CD4-positive, alpha-beta T cell treated with Interleukin-15 for 1 hour (primary cell): ENCODE measurements around the gene ANKS3.

Source experiments
- DNase-seq: peaks from one replicate; pipeline ENCODE4 v3.0.0-alpha.2; 2020

ANKS3 gene, protein sequence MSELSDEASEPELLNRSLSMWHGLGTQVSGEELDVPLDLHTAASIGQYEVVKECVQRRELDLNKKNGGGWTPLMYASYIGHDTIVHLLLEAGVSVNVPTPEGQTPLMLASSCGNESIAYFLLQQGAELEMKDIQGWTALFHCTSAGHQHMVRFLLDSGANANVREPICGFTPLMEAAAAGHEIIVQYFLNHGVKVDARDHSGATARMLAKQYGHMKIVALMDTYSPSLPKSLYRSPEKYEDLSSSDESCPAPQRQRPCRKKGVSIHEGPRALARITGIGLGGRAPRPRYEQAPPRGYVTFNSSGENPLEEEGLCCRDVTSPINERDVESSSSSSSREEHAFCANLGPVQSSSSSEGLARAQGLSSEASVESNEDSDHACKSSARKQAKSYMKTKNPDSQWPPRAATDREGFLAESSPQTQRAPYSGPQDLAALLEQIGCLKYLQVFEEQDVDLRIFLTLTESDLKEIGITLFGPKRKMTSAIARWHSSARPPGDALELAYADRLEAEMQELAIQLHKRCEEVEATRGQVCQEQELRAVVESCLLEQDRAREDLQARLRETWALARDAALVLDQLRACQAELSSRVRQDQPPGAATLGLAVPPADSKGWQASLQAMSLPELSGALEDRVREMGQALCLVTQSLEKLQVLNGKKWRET

DNA sequence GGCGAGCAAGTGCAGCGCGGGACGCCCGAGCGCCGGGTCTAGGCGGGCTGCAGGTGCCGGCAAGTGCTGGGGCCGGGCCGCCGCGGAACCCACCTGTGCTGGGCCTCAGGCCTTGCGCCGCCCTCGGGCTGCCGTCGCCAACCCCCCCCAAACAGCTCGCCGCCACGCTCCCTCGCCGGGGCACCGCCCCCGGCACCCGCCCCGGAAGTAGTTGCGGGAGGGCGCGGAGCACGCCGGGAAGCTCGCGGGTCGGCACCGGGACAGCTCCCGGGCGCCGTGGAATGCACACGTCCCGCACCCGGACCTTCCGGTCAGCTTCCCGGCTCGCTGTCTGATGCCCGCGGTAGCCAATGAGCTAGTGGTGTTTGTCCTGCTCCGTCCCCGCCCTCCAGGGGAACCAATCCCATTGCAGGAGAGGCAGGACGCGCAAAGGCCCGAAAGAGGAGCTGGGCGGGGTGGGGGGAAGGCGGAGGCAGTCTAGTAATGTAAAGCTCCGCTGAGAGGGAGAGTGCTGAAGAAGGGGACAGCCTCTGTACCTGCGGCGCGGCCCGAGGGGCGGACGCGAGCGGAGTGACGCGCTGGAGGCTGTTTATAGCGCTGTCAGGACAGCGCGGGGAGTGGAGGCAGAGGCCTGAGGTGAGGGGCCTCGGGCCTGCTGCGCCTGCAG lies at the start of gene ANKS3, which contains the start of gene DNAAF8:
Gene ANKS3, minus strand, starts transcription at position 209 of the 667 bp plus-strand sequence. CDS start 4,122 bp downstream, outside the sequence.
Gene DNAAF8, plus strand, starts transcription at position 475 of the 667 bp plus-strand sequence. CDS start 1,978 bp downstream, outside the sequence.
- DNase-seq = peak; percentile 80

DNA sequence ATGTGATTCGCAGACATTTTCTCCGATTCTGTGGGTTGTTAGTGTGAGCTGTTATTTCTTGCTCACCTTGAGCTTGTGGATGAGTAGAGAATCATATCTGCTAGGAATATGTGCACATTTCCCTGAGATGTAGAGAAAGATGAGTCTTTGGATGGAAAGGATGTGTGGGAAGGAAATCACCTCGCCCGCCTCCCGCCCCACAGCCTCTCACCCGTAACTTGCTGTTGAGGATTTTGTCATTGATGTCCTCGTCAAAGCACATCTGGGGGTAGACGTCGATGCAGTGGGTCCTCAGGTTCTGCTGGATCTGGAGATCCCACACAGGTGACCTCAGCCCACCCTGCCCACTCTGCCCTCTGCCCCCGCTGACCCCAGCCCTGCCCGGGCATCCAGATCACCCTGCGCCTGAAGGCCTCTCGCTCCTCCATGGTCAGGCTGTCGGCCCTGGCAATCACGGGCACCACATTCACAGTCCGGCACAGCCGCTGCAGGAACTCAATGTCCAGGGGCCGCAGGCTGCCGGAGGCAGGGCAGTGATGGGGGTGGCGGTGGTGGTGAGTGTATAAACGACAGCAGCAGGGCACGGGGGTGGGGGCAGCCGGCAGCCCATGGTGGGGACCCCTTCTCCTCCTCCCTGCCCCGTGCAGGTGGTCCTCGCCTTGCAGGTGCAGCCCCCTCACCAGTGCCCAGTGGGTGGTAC lies 49.3 kb upstream of the ANKS3 start:
- DNase-seq = no peak

DNA sequence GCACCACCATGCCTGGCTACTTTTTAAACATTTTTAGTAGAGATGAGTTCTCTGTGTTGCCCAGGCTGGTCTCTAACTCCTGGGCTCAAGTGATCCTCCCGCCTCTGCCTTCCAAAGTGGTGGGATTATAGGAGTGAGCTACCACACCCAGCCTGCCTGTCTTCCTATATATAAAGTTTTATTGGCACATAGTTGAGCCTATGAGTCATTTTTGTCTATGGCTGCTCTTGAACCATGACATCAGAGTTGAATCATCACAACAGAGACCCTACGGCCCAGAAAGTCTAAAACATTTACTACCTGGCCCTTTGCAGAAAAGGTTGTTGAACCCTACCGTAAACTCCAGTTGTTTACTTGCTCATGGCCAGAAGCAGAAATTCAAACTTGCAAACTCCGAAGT lies 46.2 kb upstream of the ANKS3 start:
- DNase-seq = no peak

DNA sequence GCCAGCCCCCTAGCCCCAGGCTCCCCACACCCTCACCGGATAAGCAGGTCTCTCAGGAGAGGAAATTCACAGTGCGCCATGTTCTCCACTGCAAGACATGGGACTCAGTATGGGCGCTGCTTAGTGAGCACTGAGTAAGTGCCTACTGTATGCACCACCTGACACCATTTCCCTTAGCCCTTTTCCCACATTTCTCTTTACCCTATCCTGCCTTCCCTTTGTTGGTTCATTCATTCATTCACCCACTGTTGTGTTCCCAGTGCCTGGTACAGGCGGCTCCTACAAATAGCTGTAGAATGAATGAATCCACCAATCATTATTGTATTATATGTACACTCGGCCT lies 44.0 kb upstream of the ANKS3 start:
- DNase-seq = no peak

DNA sequence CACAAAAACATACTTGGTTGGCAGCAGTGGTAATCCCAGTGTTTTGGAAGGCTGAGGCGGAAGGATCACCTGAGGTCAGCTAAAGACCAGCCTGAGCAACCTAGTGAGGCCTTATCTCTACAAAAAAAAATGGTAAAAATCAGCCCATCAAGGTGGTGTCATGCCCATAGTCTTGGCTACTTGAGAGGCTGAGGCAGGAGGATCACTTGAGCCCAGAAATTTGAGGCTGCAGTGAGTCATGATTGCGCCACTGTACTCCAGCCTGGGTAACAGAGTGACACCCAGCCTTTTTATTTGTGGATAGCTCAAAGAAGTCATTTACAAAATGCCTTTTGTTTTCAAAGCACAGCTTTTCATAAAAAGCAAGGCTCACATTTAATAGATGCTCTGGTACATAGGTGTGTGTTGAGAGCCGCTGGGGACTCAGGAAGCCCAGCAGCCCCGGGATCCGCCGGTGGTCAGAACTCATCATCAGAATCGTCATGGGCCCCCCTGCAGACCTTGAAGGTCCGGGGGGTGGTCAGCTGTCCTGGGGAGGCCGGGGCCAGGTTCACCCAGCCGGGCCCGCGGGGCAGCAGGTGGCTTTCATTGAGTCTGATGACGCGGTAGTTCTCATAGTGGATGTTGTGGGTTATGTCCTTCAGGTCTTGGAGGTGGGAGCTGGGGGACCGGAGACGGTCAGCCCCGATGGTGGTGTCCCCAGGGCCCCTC lies 43.4 kb upstream of the ANKS3 start:
- DNase-seq = no peak

DNA sequence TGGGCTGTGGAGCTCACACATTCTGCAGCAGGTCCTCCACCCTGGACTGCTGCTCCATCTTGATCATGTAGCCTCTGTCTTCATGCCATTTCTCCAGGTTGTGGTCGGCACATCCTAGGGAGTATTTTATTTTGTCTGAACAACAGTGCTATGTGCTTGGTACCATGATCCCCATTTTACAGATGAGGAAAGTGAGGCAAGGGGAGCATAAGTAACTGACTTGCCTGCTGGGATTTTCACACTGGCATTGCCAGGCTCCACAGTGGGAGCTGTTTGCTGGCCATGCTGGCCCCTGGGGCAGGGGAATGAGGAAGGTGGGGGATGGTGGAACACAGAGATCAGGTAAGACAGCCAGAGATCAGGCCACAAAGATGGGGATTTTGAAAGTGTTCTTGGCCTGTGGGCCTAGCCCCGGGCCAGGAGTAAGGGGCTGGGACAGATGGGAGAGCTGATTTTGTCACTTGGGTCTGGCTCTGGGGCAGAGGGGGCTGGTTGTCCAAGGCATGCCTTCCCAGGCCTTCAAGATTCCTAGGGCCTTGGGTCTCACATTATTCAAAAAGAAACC lies 42.2 kb upstream of the ANKS3 start:
- no peak for DNase-seq

DNA sequence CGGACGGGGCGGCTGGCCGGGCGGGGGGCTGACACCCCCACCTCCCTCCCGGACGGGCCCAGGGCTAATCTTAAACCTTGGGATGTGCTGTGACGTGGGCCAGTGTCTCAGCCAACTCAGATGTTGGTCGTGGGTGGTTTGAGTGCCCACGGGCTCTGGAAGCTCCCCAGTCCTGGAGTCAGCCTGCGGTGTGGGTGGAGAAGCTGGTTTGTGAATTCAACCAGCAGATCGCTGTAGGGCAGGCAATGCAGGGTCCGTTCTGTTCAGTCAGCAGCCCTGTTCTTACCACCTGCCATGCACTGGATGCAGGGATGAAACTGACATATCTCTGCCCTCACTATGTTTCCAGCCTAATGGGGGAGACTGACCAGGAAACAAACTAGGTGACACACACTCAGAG lies 40.9 kb upstream of the ANKS3 start:
- no peak for DNase-seq

DNA sequence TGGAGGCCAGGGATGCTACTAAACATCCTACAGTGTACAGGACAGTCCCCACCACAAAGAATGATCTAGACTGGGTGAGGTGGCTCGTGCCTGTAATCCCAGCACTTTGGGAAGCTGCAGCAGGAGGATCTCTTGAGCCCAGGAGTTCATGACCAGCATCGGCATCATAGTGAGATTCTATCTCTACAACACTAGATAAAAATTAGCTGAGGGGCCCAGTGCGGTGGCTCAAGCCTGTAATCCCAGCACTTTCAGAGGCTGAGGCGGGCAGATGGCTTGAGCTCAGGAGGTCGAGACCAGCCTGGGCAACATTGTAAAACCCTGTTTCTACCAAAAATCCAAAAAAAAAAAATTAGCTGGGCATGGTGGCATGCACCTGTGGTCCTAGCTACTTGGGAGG lies 38.3 kb upstream of the ANKS3 start:
- no peak for DNase-seq

DNA sequence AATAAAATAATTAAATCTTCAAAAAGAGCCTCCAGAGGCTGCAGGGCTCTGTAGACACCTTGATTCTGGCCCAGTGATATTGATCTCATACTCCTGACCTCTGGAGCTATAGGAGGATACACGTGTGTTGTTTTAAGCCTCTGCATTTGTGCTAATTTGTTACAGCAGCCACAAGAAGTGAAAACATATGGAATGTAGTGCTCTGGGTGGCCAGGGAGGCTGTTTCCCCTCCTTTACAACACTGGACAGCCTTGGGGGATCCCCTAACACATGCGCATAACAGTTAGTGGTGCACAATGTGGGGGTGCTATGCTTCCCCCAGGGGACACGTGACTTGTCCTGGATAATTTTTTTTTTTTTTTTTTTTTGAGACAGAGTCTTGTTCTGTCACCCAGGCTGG lies 37.6 kb upstream of the ANKS3 start:
- no peak for DNase-seq

DNA sequence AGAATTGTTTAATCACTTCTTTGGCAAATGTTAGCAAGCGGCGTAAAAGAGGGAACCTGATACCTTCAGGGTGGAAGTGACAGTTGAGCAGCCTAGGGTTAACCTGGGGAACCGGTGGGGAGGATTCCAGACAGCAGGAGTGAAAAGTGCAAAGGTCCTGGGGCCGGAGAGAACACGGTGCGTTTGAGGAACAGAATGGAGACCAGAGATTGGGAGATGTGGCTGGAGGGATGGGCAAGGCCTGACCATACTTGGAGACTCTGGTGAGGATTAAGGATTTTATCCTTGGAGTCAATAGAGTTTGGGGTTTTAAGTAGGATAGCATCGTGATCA lies 35.2 kb upstream of the ANKS3 start:
- DNase-seq = no peak

DNA sequence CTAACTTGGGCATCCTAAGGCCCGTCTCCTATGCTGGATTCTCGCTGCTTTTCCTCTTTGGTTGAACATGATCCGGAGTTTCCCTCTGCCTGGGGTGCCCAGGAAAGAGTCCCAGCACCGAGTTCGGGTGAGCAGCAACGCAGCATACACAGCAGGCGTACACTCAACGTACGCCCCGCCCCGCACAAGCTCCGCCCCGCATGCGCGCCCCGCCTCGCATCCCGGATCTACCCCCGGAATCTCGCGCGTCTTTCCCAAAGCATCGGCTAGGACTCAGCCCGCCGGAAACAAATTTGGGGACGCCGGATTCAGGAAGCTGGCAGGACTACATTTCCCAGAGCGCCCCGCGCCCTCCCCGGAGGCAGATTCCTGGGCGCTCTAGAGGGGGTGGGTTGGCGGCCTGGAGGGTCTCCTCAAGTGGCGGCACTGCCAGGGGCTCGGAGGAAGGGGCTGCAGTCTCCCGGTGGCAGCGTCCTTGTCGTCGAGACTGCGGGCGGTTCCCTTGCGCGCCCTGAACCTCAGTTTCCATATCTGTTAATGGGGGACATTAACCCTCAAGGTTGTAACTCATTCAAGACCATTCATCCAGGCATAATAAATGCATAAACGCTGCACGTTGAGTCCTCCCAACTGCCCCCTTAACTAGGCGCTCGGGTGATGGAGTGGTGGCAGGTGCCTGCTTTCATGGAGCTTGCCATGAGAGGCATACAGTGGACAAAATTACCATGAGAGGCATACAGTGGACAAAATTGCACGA lies 34.7 kb upstream of the ANKS3 start:
- peak; percentile 86 for DNase-seq

DNA sequence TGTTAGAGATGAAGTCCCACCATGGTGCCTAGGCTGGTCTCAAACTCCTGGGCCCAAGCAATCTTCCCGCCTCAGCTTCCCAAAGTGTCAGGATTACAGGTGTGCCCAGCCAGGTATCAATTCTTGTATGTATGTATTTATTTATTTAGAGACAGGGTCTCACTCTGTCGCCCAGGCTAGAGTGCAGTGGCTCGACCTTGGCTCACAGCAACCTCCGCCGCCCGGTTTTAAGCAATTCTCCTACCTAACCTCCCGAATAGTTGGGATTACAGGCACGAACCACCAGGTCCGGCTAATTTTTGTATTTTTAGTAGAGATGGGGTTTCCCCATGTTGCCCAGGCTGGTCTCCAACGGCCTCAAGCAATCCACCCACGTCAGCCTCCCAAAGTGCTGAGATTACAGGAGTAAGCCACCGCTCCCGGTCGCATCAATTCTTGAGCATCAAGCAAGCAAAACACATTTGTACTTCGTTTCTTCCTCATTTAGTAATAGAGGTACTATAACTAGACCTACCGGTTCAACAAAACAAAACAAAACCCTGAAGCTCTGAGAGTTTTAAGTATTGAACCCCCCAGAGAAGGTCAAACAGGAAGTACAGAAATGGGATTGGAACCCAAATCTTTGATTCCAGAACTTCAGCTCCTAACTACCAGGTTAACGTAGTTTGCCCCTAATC lies 33.9 kb upstream of the ANKS3 start:
- DNase-seq = no peak

DNA sequence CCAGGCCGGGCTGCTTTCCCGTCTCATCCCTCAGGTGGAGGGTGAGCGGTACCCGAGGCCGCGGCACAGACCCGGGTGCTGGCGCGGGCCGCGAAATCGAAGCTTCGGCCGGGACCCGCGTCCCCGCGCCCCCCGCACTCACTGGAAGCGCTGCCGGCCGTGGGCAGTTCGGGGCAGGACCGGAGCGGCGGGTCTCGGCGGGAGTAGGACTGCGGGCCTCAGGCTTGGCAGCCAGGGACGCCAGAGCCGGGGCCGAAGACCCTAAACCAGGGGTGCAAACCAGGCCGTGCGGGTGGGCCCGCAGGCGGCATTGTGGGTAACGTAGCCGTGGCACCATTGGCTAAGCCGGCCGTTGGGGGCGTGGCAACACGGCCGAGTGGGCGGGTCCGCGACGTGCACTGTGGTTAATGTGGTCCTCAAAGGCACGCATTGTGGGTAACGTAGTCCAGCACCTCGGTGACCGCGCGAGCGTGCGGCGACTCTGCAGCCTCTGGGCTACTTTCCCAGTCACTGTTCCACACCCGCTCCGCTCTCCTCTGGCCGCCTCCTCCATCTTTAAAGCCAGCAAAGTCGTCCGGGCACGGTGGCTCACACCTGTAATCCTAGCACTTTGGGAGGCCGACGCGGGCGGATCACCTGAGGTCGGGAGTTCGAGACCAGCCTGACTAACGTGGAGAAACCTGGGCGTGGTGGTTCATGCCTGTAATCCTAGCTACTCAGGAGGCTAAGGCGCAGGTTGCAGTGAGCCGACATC lies 33.0 kb upstream of the ANKS3 start, which contains the start of gene ZNF500:
Gene ZNF500, minus strand, starts transcription at position 288 of the 754 bp plus-strand sequence. CDS start 1,184 bp downstream, outside the sequence.
- DNase-seq = peak; percentile 95

DNA sequence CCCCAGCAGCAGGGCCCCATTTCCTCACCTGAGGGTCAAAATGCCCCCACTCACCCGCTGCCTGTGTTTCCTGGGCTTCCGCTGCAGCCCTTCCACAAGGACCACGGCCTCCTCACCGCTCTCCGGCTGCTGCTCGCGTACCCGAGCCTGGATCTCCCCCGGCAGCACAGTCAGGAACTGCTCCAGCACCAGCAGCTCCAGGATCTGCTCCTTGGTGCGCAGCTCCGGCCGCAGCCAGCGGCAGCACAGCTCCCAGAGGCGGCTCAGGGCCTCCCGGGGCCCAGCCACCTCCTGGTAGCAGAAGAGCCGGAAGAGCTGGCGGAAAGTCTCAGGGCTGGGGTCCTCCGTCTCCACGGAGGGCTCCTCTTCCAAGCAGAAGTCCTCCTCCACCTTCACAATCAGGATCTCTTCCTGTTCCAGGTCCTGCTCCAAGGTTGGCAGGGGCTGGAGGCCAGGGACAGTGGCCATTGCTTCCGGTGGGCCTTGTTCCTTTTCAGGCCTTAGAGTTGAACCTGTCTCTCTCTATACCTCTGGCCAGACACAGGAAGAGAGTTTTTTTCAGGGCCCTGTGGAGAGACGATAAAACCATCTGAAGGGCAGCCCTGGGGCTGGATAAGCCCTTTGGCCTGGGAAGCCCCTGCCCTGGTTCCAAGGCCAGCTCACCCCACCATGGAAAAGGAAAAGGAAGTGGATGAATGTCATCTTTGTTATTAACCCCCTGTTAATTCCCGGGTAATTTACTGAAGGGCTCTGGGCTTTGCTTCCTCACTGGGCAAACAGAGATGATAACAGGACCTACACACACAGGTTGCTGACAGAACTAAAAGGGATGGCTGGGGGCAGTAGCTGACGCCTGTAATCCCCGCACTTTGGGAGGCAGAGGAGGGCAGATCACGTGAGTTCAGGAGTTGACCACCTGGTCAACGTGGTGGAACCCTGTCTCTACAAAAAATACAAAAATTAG lies 31.7 kb upstream of the ANKS3 start:
- DNase-seq = no peak

DNA sequence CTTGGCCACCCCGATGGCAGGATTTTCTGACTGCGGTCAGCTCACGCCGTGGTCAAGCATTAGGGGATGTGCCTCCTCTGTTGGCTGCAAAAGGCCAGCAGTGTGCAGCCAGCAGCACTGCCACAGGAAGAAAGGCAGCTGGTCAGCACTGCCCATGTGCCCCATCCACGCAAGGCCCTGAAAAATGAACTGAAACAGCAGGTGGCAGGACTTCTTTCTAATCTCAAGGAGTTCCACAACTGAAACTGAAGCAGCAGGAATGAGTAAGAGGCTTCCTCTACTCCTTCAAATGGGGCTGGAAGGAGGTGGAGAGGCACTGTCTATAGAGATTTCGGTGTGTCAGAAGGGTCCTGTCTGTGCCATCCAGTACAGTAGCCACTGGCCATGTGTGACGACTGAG lies 29.7 kb upstream of the ANKS3 start:
- no peak for DNase-seq

DNA sequence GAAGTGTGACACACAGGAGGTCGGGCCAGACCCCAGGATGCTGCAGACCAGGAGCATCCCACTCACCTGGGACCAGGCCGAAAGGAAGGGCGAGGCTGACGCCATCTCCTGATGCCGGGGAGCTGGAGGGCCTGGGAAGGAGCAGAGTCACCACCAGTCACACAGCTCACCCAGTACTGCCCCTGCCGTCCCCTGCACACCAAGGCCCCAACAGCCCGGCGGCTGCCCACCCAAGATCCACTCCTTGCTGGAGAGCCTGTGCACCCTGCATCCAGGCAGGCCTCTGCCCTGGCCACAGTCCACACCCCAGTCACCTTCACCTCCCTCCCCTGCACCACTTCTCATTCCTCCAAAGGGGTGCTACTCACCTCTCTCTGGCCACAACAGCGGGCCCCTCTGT lies 28.1 kb upstream of the ANKS3 start:
- DNase-seq = no peak

DNA sequence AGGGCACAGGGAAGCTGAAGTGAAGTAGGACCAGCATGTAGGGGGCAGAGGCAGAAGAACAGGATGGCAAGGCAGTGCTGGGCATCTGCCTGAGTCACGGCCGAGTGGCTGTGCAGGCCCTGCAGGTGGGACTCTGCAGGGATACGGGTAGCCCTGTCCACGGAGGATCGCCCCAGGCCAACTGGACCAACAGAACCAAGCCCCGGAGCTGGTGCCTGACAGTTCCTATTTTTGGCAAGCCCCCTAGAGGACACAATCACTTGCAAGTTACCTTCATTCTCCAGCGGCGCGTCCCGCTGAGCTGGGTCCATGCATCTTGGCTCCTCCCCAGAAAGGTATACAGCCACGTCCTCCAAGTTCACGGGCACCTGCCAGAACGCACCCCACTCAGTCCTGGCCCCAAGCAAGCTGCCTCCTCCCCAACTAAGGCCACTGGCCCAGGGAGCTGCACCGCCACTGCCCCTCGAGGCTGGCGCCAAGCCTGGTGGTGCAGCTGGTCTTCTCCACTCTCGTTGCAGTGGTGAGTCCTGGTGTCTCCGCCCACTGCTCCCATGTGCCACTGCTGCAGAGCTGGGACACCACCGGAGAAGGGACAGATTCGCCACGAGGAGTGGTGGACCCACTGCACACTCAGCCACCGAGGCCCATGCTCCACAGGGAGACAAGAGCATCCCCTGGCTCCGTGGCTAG lies 26.3 kb upstream of the ANKS3 start:
- DNase-seq = no peak

DNA sequence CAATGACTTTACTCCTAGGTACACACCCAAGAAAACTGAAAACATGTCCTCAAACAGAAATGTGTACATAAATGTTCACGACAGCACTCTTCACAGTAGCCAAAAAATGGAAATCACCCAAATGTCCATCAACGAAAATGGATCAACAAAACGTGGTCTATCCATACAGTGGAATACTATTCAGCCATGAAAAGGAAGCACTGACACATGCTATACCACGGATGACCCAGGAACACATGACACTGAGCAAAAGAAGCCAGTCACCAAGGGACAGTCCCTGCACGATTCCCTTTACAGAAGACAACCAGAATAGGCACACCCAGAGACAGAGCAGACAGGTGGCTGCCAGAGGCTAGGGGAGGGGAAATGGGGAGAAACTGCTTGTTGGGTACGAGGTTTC lies 21.6 kb upstream of the ANKS3 start:
- DNase-seq = no peak
